GM21447 (cell line): Measurements from ENCODE around the gene UTP11.
"Not testable (repeated sequence)": the region's sequence is repeated elsewhere in the genome, so short reads cannot be mapped to it uniquely, and the experiment has no call there.

Experiments
- ATAC-seq: cut with Tn5 transposase; IDR thresholded peaks from one replicate; pipeline ENCODE4 v1.9.1; 2021; ENCODE audit not compliant: unreplicated experiment

UTP11 gene

GRCh38 chr1:38012363-38013226 lies at the start of gene UTP11:
UTP11 (plus strand) TSS chr1:38012734; CDS start chr1:38012803, 69 bp downstream.
- ATAC-seq: peak; percentile 89

- not testable (repeated sequence) for ATAC-seq
Observed at GRCh38 chr1:37964106-37964505, 48.4 kb upstream of the UTP11 start.

GRCh38 chr1:37965301-37965700 lies 47.2 kb upstream of the UTP11 start:
- ATAC-seq: no peak

- ATAC-seq: not testable (repeated sequence)
Observed at GRCh38 chr1:37973684-37974083, 38.9 kb upstream of the UTP11 start.

- no peak for ATAC-seq
Observed at GRCh38 chr1:37974567-37974966, 38.0 kb upstream of the UTP11 start.

GRCh38 chr1:37975083-37975482 lies 37.5 kb upstream of the UTP11 start:
- not testable (repeated sequence) for ATAC-seq

GRCh38 chr1:37978541-37978940 lies 34.0 kb upstream of the UTP11 start:
- no peak for ATAC-seq

GRCh38 chr1:37983546-37983945 lies 29.0 kb upstream of the UTP11 start:
- ATAC-seq: no peak

GRCh38 chr1:37987679-37988078 lies 24.9 kb upstream of the UTP11 start:
- ATAC-seq: no peak

- ATAC-seq: peak; percentile 26
Observed at GRCh38 chr1:37989361-37989930, 23.1 kb upstream of the UTP11 start.

GRCh38 chr1:37994886-37995566 lies 17.5 kb upstream of the UTP11 start:
- no peak for ATAC-seq

- no peak for ATAC-seq
Observed at GRCh38 chr1:37995751-37996345, 16.7 kb upstream of the UTP11 start.

GRCh38 chr1:37997256-37998088 lies 15.1 kb upstream of the UTP11 start:
- no peak for ATAC-seq

- ATAC-seq: no peak
Observed at GRCh38 chr1:37998089-37998808, 14.3 kb upstream of the UTP11 start.

- ATAC-seq: no peak
Observed at GRCh38 chr1:37998913-37999429, 13.6 kb upstream of the UTP11 start.

GRCh38 chr1:37999430-38000232 lies 12.9 kb upstream of the UTP11 start:
- no peak for ATAC-seq

- no peak for ATAC-seq
Observed at GRCh38 chr1:38000233-38000528, 12.4 kb upstream of the UTP11 start.

- ATAC-seq: no peak
Observed at GRCh38 chr1:38000529-38001455, 11.7 kb upstream of the UTP11 start.
